Mesenchymal stem cell (in vitro differentiated cells and primary cell): ENCODE data around the gene DAP3. TPM values are rescaled to one million over a fixed set of nuclear protein-coding genes. Genes with fewer than 3 reads are reported as not detected.
"Not testable (repeated sequence)": the region's sequence is repeated elsewhere in the genome, so short reads cannot be mapped to it uniquely, and the experiment has no call there.

Experiments
- DNase-seq: peaks from one replicate; pipeline ENCODE4 v3.0.0-alpha.2; 2013
- H2AFZ ChIP-seq: one replicate; pipeline ENCODE4 v1.6.1; 2013; ENCODE audit warnings: low read depth, mild to moderate bottlenecking, control low read depth, inconsistent platforms, low read length, moderate library complexity
- H2AK5ac ChIP-seq: 2 replicates; pipeline ENCODE4 v1.6.1; 2013; ENCODE audit warnings: low read length, moderate library complexity, mild to moderate bottlenecking, inconsistent platforms; ENCODE audit not compliant: severe bottlenecking
- H2BK120ac ChIP-seq: one replicate; pipeline ENCODE4 v1.6.1; 2013; ENCODE audit warnings: low read depth, mild to moderate bottlenecking, inconsistent platforms, low read length, moderate library complexity
- H2BK12ac ChIP-seq, 2 experiments: one replicate each; pipeline ENCODE4 v1.6.1; 2013; ENCODE audit warnings: inconsistent platforms in 2 of 2, low read length in 2 of 2, mild to moderate bottlenecking in 2 of 2, moderate library complexity in 2 of 2, control low read depth in 1 of 2
- H2BK15ac ChIP-seq: one replicate; pipeline ENCODE4 v1.6.1; 2013; ENCODE audit warnings: mild to moderate bottlenecking, low read depth, inconsistent platforms; ENCODE audit not compliant: poor library complexity, severe bottlenecking
- H2BK5ac ChIP-seq: 2 replicates; pipeline ENCODE4 v1.6.1; 2013; ENCODE audit warnings: low read depth, mild to moderate bottlenecking, low read length, control low read depth, inconsistent platforms; ENCODE audit not compliant: poor library complexity, severe bottlenecking
- H3K14ac ChIP-seq, 2 experiments: one replicate each; pipeline ENCODE4 v1.6.1; 2013; ENCODE audit warnings: inconsistent platforms in 2 of 2, low read length in 2 of 2, control low read depth in 1 of 2, mild to moderate bottlenecking in 1 of 2, moderate library complexity in 1 of 2
- H3K18ac ChIP-seq, 2 experiments: one replicate each; pipeline ENCODE4 v1.6.1; 2013; ENCODE audit warnings: inconsistent platforms in 2 of 2, low read length in 2 of 2, control low read depth in 1 of 2, low read depth in 1 of 2, mild to moderate bottlenecking in 1 of 2
- H3K23ac ChIP-seq, 2 experiments: one replicate each; pipeline ENCODE4 v1.6.1; 2013; ENCODE audit warnings: inconsistent platforms in 2 of 2, low read length in 2 of 2, mild to moderate bottlenecking in 2 of 2, moderate library complexity in 2 of 2, control low read depth in 1 of 2
- H3K27ac ChIP-seq: 2 replicates; pipeline ENCODE4 v1.5.1; 2013; ENCODE audit warnings: mild to moderate bottlenecking, moderate library complexity, low read length, control low read depth, inconsistent platforms; ENCODE audit not compliant: poor library complexity, severe bottlenecking
- H3K27me3 ChIP-seq, 2 experiments: 2 replicates each; pipeline versions ENCODE4 v1.6.1 to v1.7.0; 2013; ENCODE audit warnings: low read length in 2 of 2, mild to moderate bottlenecking in 2 of 2, moderate library complexity in 2 of 2, control low read depth in 1 of 2, inconsistent platforms in 1 of 2; ENCODE audit not compliant: control insufficient read depth in 1 of 2, insufficient read depth in 1 of 2
- H3K36me3 ChIP-seq, 2 experiments: 2 replicates each; pipeline versions ENCODE4 v1.6.1 to v1.7.0; 2013; ENCODE audit warnings: low read length in 2 of 2, control low read depth in 1 of 2, inconsistent platforms in 1 of 2, low read depth in 1 of 2, mild to moderate bottlenecking in 1 of 2; ENCODE audit not compliant: insufficient read depth in 2 of 2, control insufficient read depth in 1 of 2
- H3K4ac ChIP-seq, 2 experiments: one replicate each; pipeline ENCODE4 v1.6.1; 2013; ENCODE audit warnings: inconsistent platforms in 2 of 2, low read length in 2 of 2, mild to moderate bottlenecking in 2 of 2, moderate library complexity in 2 of 2, control low read depth in 1 of 2, low read depth in 1 of 2
- H3K4me1 ChIP-seq: 2 replicates; pipeline ENCODE4 v1.6.1; 2013; ENCODE audit warnings: low read depth, low read length, control low read depth; ENCODE audit not compliant: control insufficient read depth, insufficient read depth
- H3K4me2 ChIP-seq: 2 replicates; pipeline ENCODE4 v1.6.1; 2013; ENCODE audit warnings: low read length, mild to moderate bottlenecking, inconsistent platforms; ENCODE audit not compliant: poor library complexity, severe bottlenecking
- H3K4me3 ChIP-seq, 2 experiments: 2 replicates each; pipeline versions ENCODE4 v1.5.1 to v1.7.0; 2013; ENCODE audit warnings: low read length in 2 of 2, mild to moderate bottlenecking in 2 of 2, control low read depth in 1 of 2, low read depth in 1 of 2; ENCODE audit not compliant: insufficient read depth in 1 of 2
- H3K79me1 ChIP-seq: replicated peaks from 2 replicates; pipeline ENCODE4 v1.6.1; 2013; ENCODE audit warnings: mild to moderate bottlenecking, control low read depth, low read length, inconsistent platforms; ENCODE audit not compliant: poor library complexity, severe bottlenecking
- H3K9ac ChIP-seq: 2 replicates; pipeline ENCODE4 v1.7.0; 2013; ENCODE audit warnings: mild to moderate bottlenecking, low read length, moderate library complexity
- H3K9me3 ChIP-seq: 2 replicates; pipeline ENCODE4 v1.7.0; 2013; ENCODE audit warnings: mild to moderate bottlenecking, low read length; ENCODE audit not compliant: control insufficient read depth
- H4K8ac ChIP-seq: one replicate; pipeline ENCODE4 v1.6.1; 2013; ENCODE audit warnings: inconsistent platforms, mild to moderate bottlenecking, low read length, moderate library complexity
- H4K91ac ChIP-seq: one replicate; pipeline ENCODE4 v1.6.1; 2013; ENCODE audit warnings: mild to moderate bottlenecking, low read length, inconsistent platforms
- WGBS: methylation state at CpG from one replicate; pipeline ENCODE4 v1.1.7; 2013; ENCODE audit warnings: mixed read lengths; 5-methylcytosine and 5-hydroxymethylcytosine counted together
- polyA plus RNA-seq, 2 experiments: library from polyadenylated mRNA; stranded (reverse); fragments of 200-250 nt; gene quantifications; one replicate each; pipeline ENCODE4 v1.2.3, GENCODE V29; 2013

Gene DAP3
- polyA plus RNA-seq (2013, experiment 1 of 2), result 145 TPM
- polyA plus RNA-seq (2013, experiment 2 of 2), result 142 TPM

GRCh38 chr1:155689081-155689607 is at the start of gene DAP3:
Gene DAP3 (plus strand): TSS chr1:155689091. CDS start chr1:155709780, 20,689 bp downstream.
- Histone ChIP-seq H3K27ac (peak within 1 kb of the TSS; percentile 96), H3K9ac (peak within 1 kb of the TSS; percentile 100), H3K23ac (peak within 1 kb of the TSS in 1 of 2 experiments; percentile 97), H3K18ac (peak within 1 kb of the TSS; percentile 91 to 99), H2BK15ac (peak within 1 kb of the TSS; percentile 92), H2AFZ (peak within 1 kb of the TSS; percentile 87), H2BK5ac (peak within 1 kb of the TSS; percentile 99), H4K8ac (peak within 1 kb of the TSS; percentile 98), H3K36me3 (peaks cover 0 to 25% of the 10 kb centered on the region in 2 experiments), H4K91ac (peak within 1 kb of the TSS; percentile 100), H3K4me3 (peak within 1 kb of the TSS; percentile 92 to 95), H3K4me2 (peak within 1 kb of the TSS; percentile 55), H3K14ac (peak within 1 kb of the TSS in 1 of 2 experiments; percentile 100), H3K4ac (peak within 1 kb of the TSS; percentile 82 to 87), H2BK12ac (peak within 1 kb of the TSS; percentile 71 to 100), H2BK120ac (peak within 1 kb of the TSS; percentile 86)
- not testable (repeated sequence) for H3K79me1 ChIP-seq, DNase-seq, H2AK5ac ChIP-seq, H3K9me3 ChIP-seq, H3K4me1 ChIP-seq, H3K27me3 ChIP-seq
- WGBS, result 0% methylated on average over 18 of the region's 28 CpGs

GRCh38 chr1:155640367-155640766 is 48.5 kb upstream of the DAP3 start:
- no peak overlapping the region for H3K4me2 ChIP-seq

GRCh38 chr1:155642559-155643180 is 46.2 kb upstream of the DAP3 start:
- not testable (repeated sequence) for H3K18ac ChIP-seq, H2AFZ ChIP-seq, H3K23ac ChIP-seq, H2AK5ac ChIP-seq, H2BK12ac ChIP-seq, H2BK15ac ChIP-seq, H3K27me3 ChIP-seq, H4K91ac ChIP-seq, H3K4me1 ChIP-seq, H3K4me2 ChIP-seq, H3K4ac ChIP-seq, H4K8ac ChIP-seq, H2BK120ac ChIP-seq, H3K79me1 ChIP-seq, H3K27ac ChIP-seq, H3K4me3 ChIP-seq, H3K14ac ChIP-seq, DNase-seq, H3K9ac ChIP-seq, H2BK5ac ChIP-seq
- Histone ChIP-seq H3K9me3 (peaks cover 14% of the 10 kb centered on the region), H3K36me3 (peaks cover 0 to 20% of the 10 kb centered on the region in 2 experiments)
- WGBS, result 86% methylated on average over 11 of the region's 11 CpGs

More at GRCh38 chr1:155640367-155640766, 48.5 kb upstream of the DAP3 start:
- no peak overlapping the region for H2BK5ac ChIP-seq
- H3K4me3 ChIP-seq, result no peak overlapping the region
- peaks cover 0 to 27% of the 10 kb centered on the region in 2 experiments for H3K36me3 ChIP-seq
- no peak overlapping the region for H4K8ac ChIP-seq
- H4K91ac ChIP-seq, result no peak overlapping the region
- H3K9ac ChIP-seq, result no peak overlapping the region
- no peaks in the 10 kb centered on the region for H3K4me1 ChIP-seq
- no peak overlapping the region for H2AK5ac ChIP-seq
- no peak overlapping the region for H3K4ac ChIP-seq
- no peak overlapping the region for H2BK15ac ChIP-seq
- no peak overlapping the region for H3K18ac ChIP-seq
- no peak overlapping the region for H2BK12ac ChIP-seq
- peaks cover 2% of the 10 kb centered on the region for H3K79me1 ChIP-seq
- no peak overlapping the region for H2AFZ ChIP-seq
- peaks cover 14% of the 10 kb centered on the region for H3K9me3 ChIP-seq
- H3K27ac ChIP-seq, result no peak overlapping the region
- no peak overlapping the region for H2BK120ac ChIP-seq
- no peaks in the 10 kb centered on the region for H3K27me3 ChIP-seq
- no peak overlapping the region for H3K23ac ChIP-seq
- DNase-seq, result no peak
- H3K14ac ChIP-seq, result no peak overlapping the region

- Histone ChIP-seq H2AK5ac (no peak overlapping the region), H3K9me3 (peaks cover 14% of the 10 kb centered on the region), H3K9ac (no peak overlapping the region), H2BK120ac (no peak overlapping the region), H3K4ac (no peak overlapping the region), H3K23ac (no peak overlapping the region), H2BK12ac (no peak overlapping the region), H4K8ac (no peak overlapping the region), H4K91ac (no peak overlapping the region), H3K36me3 (peaks cover 0 to 20% of the 10 kb centered on the region in 2 experiments), H3K27me3 (no peaks in the 10 kb centered on the region), H3K14ac (no peak overlapping the region), H3K79me1 (peaks cover 2% of the 10 kb centered on the region), H3K18ac (no peak overlapping the region), H3K4me2 (no peak overlapping the region), H2BK5ac (no peak overlapping the region), H3K4me1 (no peaks in the 10 kb centered on the region), H2BK15ac (no peak overlapping the region), H3K4me3 (no peak overlapping the region), H3K27ac (no peak overlapping the region), H2AFZ (no peak overlapping the region)
- WGBS, result 83% methylated on average over 3 of the region's 3 CpGs
- DNase-seq, result no peak
Measured at GRCh38 chr1:155643230-155643629, 45.7 kb upstream of the DAP3 start.
